Fibroblast of pulmonary artery (primary cell): ENCODE measurements around the gene RTCA.

Experiments used
- DNase-seq: peaks from one replicate; pipeline ENCODE4 v3.0.0-alpha.2; 2010; ENCODE audit warnings: low read depth
- H3K4me3 ChIP-seq: replicated peaks from 2 replicates; pipeline ENCODE4 v1.5.1; 2011; ENCODE audit warnings: low read depth, mild to moderate bottlenecking, control low read depth, low read length, moderate library complexity
- CTCF ChIP-seq: IDR thresholded peaks from 2 replicates; pipeline ENCODE4 v1.5.1; 2011; ENCODE audit warnings: mild to moderate bottlenecking, control low read depth, low read length, inconsistent platforms; ENCODE audit errors: missing control alignments

Gene RTCA

GRCh38 chr1:100265931-100266740 lies at the start of gene RTCA:
Gene RTCA, plus strand, starts transcription at chr1:100266216. Its CDS starts 160 bp downstream, at chr1:100266376.
- no peak for TF ChIP-seq CTCF
- peak within 1 kb of the TSS; percentile 82 for H3K4me3 ChIP-seq
- DNase-seq = peak; percentile 96

GRCh38 chr1:100217834-100218233 lies 48.2 kb upstream of the RTCA start:
- no peak for DNase-seq
- no peak overlapping the region for H3K4me3 ChIP-seq
- TF ChIP-seq CTCF = no peak

DNA sequence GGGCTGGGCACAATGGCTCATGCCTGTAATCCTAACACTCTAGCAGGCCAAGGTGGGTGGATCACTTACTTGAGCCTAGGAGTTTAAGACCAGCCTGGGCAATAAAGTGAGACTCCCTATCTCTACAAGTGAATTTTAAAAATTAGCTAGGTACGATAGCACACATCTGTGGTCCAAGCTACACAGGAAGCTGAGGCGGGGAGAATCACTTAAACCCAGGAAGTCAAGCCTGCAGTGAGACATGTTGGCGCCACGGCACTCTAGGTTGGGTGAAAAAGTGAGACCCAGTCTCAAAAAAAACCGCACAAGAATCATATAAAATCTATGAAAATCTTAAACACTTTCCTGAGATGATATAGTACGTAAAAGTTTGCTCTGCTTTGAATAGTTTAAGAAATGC lies 46.6 kb upstream of the RTCA start:
- no peak overlapping the region for H3K4me3 ChIP-seq
- no peak for DNase-seq
- no peak for TF ChIP-seq CTCF

DNA sequence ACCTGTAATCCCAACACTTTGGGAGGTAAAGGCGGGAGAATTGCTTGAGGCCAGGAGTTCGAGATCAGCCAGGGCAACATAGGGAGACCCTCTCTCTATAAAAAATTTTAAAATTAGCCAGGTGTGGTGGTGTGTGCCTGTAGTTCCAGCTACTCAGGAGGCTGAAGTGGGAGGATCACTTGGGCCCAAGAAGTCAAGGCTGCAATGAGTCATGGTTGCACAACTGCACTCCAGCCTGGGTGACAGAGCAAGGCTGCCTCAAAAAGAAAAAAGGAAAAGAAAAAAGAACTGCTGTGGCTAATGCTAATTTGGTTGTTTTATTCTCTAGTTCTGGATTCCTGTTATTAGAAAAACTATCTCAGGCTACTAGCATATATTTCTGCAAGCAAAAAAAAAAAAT lies 46.1 kb upstream of the RTCA start:
- H3K4me3 ChIP-seq = no peak overlapping the region
- TF ChIP-seq CTCF = no peak
- peak; percentile 27 for DNase-seq

DNA sequence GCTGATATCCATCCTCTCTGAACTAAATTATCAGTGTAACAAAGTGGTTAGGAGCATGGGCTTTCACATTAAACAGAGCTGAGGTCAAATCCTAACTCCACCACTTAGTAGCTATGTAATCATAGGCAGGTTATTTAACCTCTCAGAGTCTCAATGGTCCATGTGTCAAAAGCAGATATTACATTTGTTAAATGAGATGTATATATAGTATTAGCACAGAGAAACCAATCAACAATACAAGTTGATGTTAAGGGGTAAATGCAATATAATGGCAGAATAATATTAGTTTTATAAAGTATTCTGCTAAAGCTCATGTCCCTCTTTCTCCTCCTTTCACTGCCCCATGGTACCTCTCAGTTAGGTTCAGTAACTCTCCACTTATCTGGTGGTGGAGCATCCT lies 43.6 kb upstream of the RTCA start:
- DNase-seq = no peak
- TF ChIP-seq CTCF = no peak
- H3K4me3 ChIP-seq = no peak overlapping the region

- no peak for TF ChIP-seq CTCF
- H3K4me3 ChIP-seq = no peak overlapping the region
- DNase-seq = no peak
These were observed 36.2 kb upstream of the RTCA start for GRCh38 chr1:100229681-100230443.
